WI38 (cell line): ENCODE results near the gene TARBP1.
"Not testable (repeated sequence)": the region's sequence is repeated elsewhere in the genome, so short reads cannot be mapped to it uniquely, and the experiment has no call there.

Experiments used
- H3K4me3 ChIP-seq: 2 replicates; pipeline ENCODE4 v1.5.1; 2011; ENCODE audit warnings: low read depth, mild to moderate bottlenecking, control low read depth, low read length
- CTCF ChIP-seq: IDR thresholded peaks from 2 replicates; pipeline ENCODE4 v1.5.1; 2012; ENCODE audit warnings: low read depth, mild to moderate bottlenecking, control low read depth, low read length

Gene TARBP1

GRCh38 chr1:234512451-234512861 lies 33.5 kb upstream of the TARBP1 start:
- no peak for TF ChIP-seq CTCF
- no peak overlapping the region for H3K4me3 ChIP-seq

GRCh38 chr1:234509457-234510328 lies 30.7 kb upstream of the TARBP1 start:
- TF ChIP-seq CTCF, result no peak
- H3K4me3 ChIP-seq, result no peak overlapping the region

GRCh38 chr1:234507626-234508387 lies 28.8 kb upstream of the TARBP1 start:
- TF ChIP-seq CTCF, result no peak

GRCh38 chr1:234507089-234507488 lies 28.1 kb upstream of the TARBP1 start:
- TF ChIP-seq CTCF, result no peak
- H3K4me3 ChIP-seq, result no peak overlapping the region

More at GRCh38 chr1:234507626-234508387, 28.8 kb upstream of the TARBP1 start:
- no peak overlapping the region for H3K4me3 ChIP-seq

GRCh38 chr1:234505769-234506102 lies 26.8 kb upstream of the TARBP1 start:
- no peak for TF ChIP-seq CTCF

GRCh38 chr1:234504969-234505768 lies 26.2 kb upstream of the TARBP1 start:
- no peak for TF ChIP-seq CTCF

More at GRCh38 chr1:234505769-234506102, 26.8 kb upstream of the TARBP1 start:
- H3K4me3 ChIP-seq, result no peak overlapping the region

GRCh38 chr1:234504251-234504650 lies 25.3 kb upstream of the TARBP1 start:
- H3K4me3 ChIP-seq, result not testable (repeated sequence)

More at GRCh38 chr1:234504969-234505768, 26.2 kb upstream of the TARBP1 start:
- H3K4me3 ChIP-seq, result no peak overlapping the region
